AG10803 (cell line): Measurements from ENCODE around the gene ROGDI.
A peak's percentile ranks its signal among the peaks of the same experiment; 100 is the strongest.

ENCODE experiments used
- DNase-seq: peaks from one replicate; pipeline ENCODE4 v3.0.0; 2010; ENCODE audit warnings: low read depth
- H3K4me3 ChIP-seq: 2 replicates; pipeline ENCODE4 v1.5.1; 2011; ENCODE audit warnings: mild to moderate bottlenecking, low read length, control low read depth
- TF ChIP-seq, protein P1 (sequence below): conservative IDR thresholded peaks from 2 replicates; pipeline ENCODE4 v1.5.1; 2011; ENCODE audit warnings: mild to moderate bottlenecking, low read length, control low read depth, inconsistent platforms

ROGDI gene

DNA sequence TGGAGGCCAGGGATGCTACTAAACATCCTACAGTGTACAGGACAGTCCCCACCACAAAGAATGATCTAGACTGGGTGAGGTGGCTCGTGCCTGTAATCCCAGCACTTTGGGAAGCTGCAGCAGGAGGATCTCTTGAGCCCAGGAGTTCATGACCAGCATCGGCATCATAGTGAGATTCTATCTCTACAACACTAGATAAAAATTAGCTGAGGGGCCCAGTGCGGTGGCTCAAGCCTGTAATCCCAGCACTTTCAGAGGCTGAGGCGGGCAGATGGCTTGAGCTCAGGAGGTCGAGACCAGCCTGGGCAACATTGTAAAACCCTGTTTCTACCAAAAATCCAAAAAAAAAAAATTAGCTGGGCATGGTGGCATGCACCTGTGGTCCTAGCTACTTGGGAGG is 30.1 kb downstream of the ROGDI start:
- no peak for DNase-seq
- TF ChIP-seq, protein P1, sequence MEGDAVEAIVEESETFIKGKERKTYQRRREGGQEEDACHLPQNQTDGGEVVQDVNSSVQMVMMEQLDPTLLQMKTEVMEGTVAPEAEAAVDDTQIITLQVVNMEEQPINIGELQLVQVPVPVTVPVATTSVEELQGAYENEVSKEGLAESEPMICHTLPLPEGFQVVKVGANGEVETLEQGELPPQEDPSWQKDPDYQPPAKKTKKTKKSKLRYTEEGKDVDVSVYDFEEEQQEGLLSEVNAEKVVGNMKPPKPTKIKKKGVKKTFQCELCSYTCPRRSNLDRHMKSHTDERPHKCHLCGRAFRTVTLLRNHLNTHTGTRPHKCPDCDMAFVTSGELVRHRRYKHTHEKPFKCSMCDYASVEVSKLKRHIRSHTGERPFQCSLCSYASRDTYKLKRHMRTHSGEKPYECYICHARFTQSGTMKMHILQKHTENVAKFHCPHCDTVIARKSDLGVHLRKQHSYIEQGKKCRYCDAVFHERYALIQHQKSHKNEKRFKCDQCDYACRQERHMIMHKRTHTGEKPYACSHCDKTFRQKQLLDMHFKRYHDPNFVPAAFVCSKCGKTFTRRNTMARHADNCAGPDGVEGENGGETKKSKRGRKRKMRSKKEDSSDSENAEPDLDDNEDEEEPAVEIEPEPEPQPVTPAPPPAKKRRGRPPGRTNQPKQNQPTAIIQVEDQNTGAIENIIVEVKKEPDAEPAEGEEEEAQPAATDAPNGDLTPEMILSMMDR: no peak
- no peak overlapping the region for H3K4me3 ChIP-seq

DNA sequence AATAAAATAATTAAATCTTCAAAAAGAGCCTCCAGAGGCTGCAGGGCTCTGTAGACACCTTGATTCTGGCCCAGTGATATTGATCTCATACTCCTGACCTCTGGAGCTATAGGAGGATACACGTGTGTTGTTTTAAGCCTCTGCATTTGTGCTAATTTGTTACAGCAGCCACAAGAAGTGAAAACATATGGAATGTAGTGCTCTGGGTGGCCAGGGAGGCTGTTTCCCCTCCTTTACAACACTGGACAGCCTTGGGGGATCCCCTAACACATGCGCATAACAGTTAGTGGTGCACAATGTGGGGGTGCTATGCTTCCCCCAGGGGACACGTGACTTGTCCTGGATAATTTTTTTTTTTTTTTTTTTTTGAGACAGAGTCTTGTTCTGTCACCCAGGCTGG is 30.8 kb downstream of the ROGDI start:
- TF ChIP-seq, protein P1: no peak
- no peak overlapping the region for H3K4me3 ChIP-seq
- no peak for DNase-seq

DNA sequence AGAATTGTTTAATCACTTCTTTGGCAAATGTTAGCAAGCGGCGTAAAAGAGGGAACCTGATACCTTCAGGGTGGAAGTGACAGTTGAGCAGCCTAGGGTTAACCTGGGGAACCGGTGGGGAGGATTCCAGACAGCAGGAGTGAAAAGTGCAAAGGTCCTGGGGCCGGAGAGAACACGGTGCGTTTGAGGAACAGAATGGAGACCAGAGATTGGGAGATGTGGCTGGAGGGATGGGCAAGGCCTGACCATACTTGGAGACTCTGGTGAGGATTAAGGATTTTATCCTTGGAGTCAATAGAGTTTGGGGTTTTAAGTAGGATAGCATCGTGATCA is 33.2 kb downstream of the ROGDI start:
- no peak for DNase-seq
- no peak overlapping the region; the same call in 1 of the 2 replicates for H3K4me3 ChIP-seq
- TF ChIP-seq, protein P1: no peak

DNA sequence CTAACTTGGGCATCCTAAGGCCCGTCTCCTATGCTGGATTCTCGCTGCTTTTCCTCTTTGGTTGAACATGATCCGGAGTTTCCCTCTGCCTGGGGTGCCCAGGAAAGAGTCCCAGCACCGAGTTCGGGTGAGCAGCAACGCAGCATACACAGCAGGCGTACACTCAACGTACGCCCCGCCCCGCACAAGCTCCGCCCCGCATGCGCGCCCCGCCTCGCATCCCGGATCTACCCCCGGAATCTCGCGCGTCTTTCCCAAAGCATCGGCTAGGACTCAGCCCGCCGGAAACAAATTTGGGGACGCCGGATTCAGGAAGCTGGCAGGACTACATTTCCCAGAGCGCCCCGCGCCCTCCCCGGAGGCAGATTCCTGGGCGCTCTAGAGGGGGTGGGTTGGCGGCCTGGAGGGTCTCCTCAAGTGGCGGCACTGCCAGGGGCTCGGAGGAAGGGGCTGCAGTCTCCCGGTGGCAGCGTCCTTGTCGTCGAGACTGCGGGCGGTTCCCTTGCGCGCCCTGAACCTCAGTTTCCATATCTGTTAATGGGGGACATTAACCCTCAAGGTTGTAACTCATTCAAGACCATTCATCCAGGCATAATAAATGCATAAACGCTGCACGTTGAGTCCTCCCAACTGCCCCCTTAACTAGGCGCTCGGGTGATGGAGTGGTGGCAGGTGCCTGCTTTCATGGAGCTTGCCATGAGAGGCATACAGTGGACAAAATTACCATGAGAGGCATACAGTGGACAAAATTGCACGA is 33.7 kb downstream of the ROGDI start:
- DNase-seq: peak; percentile 93
- TF ChIP-seq, protein P1: no peak
- H3K4me3 ChIP-seq: peak overlapping the region; percentile 78

DNA sequence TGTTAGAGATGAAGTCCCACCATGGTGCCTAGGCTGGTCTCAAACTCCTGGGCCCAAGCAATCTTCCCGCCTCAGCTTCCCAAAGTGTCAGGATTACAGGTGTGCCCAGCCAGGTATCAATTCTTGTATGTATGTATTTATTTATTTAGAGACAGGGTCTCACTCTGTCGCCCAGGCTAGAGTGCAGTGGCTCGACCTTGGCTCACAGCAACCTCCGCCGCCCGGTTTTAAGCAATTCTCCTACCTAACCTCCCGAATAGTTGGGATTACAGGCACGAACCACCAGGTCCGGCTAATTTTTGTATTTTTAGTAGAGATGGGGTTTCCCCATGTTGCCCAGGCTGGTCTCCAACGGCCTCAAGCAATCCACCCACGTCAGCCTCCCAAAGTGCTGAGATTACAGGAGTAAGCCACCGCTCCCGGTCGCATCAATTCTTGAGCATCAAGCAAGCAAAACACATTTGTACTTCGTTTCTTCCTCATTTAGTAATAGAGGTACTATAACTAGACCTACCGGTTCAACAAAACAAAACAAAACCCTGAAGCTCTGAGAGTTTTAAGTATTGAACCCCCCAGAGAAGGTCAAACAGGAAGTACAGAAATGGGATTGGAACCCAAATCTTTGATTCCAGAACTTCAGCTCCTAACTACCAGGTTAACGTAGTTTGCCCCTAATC is 34.4 kb downstream of the ROGDI start:
- TF ChIP-seq, protein P1: no peak
- H3K4me3 ChIP-seq: peak overlapping the region; percentile 78
- DNase-seq: peak; percentile 23

DNA sequence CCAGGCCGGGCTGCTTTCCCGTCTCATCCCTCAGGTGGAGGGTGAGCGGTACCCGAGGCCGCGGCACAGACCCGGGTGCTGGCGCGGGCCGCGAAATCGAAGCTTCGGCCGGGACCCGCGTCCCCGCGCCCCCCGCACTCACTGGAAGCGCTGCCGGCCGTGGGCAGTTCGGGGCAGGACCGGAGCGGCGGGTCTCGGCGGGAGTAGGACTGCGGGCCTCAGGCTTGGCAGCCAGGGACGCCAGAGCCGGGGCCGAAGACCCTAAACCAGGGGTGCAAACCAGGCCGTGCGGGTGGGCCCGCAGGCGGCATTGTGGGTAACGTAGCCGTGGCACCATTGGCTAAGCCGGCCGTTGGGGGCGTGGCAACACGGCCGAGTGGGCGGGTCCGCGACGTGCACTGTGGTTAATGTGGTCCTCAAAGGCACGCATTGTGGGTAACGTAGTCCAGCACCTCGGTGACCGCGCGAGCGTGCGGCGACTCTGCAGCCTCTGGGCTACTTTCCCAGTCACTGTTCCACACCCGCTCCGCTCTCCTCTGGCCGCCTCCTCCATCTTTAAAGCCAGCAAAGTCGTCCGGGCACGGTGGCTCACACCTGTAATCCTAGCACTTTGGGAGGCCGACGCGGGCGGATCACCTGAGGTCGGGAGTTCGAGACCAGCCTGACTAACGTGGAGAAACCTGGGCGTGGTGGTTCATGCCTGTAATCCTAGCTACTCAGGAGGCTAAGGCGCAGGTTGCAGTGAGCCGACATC is 35.4 kb downstream of the ROGDI start, which contains the start of gene ZNF500:
ZNF500 (minus strand) TSS at position 288 of the 754 bp plus-strand sequence. CDS start 1,184 bp downstream, outside the sequence.
- TF ChIP-seq, protein P1: no peak
- DNase-seq: peak; percentile 95
- H3K4me3 ChIP-seq: peak within 1 kb of the TSS; percentile 83
